Activated CD4-positive, alpha-beta T cell treated with anti-CD3 and anti-CD28 coated beads for 1 hour (primary cell): ENCODE measurements around the gene CPT1A.
A peak's percentile ranks its signal among the peaks of the same experiment; 100 is the strongest.

Experiments used
- DNase-seq: peaks from one replicate; pipeline ENCODE4 v3.0.0-alpha.2; 2020

Gene CPT1A

DNA sequence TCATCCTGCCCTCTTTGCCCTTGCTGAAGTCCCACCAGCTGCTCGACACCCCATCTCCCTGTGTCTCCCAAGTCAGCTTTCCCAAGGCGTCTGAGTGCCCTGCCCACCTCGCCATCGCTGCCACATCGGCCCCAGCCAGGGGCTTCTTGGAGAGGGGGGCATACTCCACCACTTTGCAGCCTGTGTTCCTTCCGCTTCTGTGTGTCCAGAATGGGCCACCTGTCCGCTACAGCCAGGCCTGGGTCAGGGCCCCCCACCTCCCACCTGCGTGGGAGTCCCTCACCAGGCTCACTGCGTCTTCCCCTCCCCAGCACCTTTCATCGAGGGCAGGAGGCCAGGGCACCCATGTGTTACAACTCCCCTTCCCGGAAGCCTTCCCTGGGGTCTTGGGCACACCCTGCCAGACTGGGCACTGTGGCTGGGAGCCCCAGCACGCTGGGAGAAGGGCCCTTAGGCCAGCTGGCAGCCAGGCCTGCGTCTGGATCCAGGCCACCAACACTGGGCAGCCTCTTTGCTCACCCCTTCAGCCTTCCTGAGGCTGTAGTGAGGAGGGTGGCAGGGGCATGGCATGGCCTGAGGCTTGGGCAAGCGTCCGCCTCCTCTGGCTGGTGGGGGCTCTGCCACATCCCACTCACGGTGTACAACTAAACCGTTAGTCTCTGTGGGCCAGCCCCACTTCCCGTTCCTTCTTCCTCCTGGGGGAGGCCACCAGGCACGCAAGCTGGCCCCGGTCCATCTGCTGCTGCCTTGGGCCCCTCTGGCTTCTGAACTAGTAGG is 13.4 kb downstream of the CPT1A start:
- no peak for DNase-seq

DNA sequence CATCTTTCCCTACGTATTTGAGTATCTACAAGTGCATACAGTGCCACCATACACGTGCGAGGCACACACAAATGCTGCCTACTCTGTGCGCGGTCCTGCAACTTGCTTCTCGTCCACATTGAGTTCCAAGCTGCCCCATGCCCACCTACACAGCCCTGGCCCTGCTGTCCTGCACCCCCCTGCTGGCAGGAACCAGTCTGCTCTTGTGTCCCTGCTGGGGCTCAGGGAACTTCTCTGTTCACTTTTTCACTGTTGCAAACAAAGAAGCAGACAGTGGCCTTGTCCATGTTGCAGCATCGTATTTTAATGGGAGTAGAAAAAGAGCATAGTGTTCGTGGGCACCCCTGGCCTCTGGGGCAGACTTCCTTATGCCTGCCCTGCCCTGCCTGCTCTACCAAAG is 14.0 kb downstream of the CPT1A start:
- no peak for DNase-seq

DNA sequence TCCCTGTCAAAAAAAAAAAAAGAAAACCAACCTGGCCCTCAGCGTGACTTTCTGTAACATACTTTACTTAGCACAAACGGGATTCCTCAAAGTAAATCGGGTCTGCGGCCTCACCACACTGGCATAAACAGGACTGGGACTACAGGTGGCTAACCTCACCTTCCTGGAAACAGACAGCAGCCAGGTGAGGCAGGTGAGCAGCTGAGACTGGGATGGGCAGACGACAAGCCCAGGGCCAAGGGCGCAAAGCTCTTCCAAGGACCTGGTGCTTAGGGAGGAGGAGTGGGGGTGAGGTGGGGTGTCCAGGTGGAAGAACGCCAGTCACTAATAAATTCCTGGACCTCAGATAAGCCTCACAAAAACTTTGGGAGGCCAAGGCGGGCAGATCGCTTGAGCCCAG is 15.0 kb downstream of the CPT1A start:
- no peak for DNase-seq

- peak; percentile 49 for DNase-seq
These were observed 16.1 kb downstream of the CPT1A start for GRCh38 chr11:68825571-68825970.

DNA sequence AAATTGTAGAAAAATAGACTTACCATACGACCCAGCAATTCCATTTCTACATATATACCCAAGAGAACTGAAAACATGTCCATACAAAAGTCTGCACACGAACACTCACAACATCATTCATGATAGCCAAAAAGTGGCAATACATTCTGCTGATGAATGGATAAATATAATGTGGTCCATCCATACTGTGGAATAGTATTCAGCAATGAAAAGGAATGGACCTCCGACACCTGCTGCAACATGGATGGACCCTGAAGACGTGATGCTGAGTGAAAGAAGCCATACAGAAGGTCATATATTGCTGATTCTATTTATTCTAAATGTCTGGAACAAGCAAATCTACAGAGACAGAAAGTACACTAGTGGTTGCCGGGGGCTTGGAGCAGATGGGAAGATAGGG is 19.2 kb downstream of the CPT1A start:
- no peak for DNase-seq

DNA sequence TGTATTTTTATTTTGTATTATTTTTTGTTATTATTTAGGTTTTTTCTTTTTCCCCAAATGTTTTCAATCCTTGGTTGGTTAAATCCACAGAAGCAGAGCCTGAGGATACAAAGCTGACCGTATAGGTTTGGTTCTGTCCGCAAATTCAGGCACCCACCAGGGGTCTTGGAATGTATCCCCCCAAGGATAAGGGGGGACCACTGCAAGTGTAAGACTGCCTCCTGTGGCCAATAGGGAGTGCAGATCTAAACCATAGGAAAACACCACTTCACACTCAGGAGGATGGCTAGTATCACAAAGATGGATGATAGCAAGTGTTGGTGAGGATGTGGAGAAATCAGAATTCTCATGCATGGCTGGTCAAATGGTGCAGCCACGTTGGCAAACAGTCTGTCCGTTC is 20.0 kb downstream of the CPT1A start:
- DNase-seq = no peak

GRCh38 chr11:68819362-68819761 is 22.4 kb downstream of the CPT1A start:
- no peak for DNase-seq

DNA sequence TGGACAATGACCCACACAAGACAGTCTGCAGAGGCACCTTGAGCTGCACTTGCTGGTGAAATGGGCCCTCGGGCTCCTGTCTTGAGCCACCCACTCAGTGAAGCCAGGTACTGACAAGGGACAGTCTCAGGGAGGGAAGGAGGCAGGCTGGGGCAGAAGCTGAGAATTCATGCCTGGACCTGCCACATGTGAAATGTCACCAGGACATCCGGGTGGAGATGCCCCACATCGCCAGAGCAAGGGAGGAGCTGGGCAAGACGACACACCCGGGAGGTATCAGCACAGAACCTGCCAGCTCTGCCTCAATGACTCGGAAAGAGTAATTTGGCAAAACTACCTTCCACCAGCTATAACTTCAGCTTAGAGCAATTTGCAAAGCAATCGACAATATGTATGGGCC is 23.5 kb downstream of the CPT1A start:
- no peak for DNase-seq

GRCh38 chr11:68817554-68817953 is 24.2 kb downstream of the CPT1A start:
- no peak for DNase-seq

DNA sequence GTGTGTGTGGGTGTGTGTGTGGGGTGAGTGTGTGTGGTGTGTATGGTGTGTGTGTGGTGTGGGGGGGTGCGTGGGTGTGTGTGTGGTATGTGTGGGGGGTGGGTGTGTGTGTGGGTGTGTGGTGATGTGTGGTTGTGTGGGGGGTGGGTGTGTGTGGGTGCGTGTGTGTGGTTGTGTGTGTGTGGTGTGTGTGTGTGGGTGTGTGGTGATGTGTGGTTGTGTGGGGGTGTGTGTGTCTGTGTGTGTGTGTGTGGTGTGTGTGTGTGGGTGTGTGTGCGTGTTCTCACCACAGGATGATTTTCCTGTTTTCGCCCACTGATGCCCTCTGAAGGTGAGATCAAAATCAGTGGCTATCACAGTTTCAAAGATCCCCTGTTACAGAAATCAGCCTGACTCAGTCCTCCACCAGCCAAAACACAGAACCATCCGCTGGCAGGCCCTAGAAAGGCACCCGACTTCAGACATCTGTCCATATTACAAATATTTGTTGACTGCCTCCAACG is 24.7 kb downstream of the CPT1A start:
- no peak for DNase-seq

DNA sequence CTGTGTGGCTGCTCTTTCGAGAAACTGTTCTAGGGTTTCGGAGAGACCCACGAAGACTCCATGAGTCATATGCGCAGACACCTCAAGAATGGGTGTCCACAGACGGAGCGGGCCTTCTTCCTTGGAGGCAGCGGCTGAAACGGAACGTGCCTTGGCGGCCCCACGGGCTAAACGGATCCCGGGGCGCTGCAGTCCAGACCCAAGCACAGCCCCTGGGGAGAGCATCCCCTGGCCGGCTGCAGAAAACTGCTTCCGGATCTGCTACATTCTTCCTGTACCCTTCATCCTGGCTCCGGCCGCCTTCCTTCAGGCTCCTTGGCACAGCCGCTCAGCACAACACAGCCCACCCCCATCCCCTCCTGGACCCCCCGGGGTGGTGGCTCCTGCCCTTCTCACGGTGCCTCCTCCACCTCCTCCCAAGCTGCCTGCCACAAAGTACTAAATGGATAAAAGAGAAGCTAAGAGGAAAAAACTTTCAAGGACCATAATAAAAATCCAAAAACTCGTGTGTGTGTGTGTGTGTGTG is 25.4 kb downstream of the CPT1A start:
- no peak for DNase-seq

DNA sequence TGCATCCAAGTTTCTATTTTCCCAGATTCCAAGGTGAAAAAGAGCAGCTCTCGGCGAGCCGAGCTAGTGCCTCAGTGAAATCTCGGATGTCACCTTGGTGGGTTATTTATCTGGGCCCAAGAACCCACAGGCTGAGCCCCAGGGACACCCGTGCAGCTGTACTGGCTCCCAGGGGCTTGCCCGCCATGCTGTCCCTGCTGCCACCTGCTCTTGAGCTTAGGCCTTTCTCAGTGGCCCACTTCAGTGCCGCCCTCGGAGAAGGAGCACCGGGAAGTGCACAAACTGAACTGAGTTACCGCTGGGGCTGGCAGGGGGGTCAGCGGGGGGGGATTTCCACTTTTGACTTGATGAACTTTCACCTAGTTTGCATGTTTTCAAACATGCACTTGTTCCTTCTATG is 27.9 kb downstream of the CPT1A start:
- no peak for DNase-seq

DNA sequence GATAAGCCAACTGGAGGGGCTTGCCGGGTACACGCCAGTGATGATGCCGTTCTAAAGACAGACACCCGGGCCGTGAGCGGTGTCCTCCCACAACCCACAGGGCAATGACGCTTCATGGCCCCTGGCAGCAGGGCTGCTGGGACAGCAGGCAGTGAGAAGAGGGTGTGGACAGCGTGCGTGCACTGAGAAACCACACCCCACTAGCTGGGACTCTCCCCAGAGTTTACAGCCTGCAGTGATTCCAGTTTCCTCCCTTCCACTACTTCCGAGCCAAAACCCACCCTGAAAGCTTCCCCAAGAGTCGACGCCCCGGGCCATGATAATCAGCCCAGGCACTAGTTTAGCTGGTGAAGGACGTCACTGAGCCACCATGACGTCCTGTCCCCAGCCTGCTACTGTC is 29.2 kb downstream of the CPT1A start:
- DNase-seq = no peak

- DNase-seq = no peak
These were observed 31.6 kb downstream of the CPT1A start for GRCh38 chr11:68810164-68810563.

- DNase-seq = no peak
These were observed 32.2 kb downstream of the CPT1A start for GRCh38 chr11:68809506-68809905.

- DNase-seq = no peak
These were observed 32.9 kb downstream of the CPT1A start for GRCh38 chr11:68808787-68809186.

GRCh38 chr11:68806931-68807844 is 34.5 kb downstream of the CPT1A start:
- DNase-seq = no peak

DNA sequence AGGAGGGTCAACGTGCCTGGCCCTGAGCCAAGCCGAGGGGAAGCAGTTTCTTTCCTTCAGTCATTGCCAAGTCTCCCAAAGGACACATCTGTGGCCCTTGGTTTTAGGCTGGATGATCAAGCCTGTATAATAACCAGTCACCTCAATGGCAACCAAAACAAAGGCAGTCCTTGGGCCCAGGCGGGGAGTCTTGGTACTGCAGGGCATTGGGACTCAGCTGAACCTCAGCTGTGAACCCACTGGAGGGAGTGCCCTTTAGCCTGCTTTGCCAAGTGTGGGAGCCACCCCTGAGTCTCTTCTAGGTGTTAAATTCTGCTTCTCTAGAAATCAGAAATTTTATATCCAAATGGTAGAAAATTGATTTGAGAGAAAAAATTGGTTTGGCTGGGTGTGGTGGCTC is 36.9 kb downstream of the CPT1A start:
- DNase-seq = no peak

- DNase-seq = no peak
These were observed 38.0 kb downstream of the CPT1A start for GRCh38 chr11:68803766-68804165.

DNA sequence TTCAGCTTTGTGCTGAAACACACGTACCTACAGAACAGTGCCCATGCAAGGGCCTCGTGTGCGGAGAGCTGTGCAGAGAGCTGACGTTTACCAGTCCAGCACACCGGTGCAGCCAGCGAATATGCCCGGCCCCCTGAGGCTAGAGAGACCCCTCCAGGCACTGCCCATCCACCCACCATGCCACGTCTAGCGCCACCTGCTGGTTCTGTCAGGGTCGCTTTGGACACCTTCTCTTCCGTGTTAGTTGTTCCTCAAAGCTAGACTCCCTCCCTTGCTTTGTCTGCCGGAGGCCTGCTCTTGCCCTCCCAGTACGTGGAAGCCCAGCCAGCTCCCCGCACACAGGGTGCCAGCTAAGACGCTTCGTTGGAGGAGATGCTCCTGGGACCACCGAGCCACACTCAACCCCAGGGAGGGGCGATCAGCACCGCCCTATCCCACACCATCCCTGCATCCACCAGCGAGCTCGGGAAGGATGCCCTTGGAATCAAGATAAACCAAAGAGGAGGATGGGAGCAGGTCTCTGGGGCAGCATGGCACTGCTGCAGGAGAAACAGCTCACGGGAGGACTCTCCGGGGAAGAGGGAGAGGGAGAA is 43.4 kb downstream of the CPT1A start:
- DNase-seq = peak; percentile 10

GRCh38 chr11:68796801-68797200 is 44.9 kb downstream of the CPT1A start:
- DNase-seq = no peak

GRCh38 chr11:68792400-68792966 is 49.2 kb downstream of the CPT1A start:
- DNase-seq = no peak

DNA sequence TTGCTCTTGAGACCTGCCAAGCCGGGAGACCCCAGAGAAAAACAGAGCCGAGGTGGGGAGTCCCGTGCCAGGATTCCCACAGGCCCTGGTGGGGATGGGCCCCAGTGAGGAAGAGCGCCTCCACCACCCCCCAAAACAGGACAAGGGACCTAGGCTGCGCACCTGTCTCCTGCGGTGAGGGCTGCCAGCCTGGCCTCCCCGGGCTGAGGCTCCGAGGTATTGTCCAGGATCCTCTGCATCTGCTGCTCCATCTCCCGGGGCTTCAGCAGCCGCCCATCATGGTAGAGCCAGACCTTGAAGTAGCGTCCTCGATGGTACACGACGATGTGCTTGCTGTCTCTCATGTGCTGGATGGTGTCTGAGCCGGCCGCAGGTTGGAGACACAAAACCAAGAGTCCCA is 57.1 kb downstream of the CPT1A start:
- DNase-seq = no peak
